ENCODE data around the gene PPP2R2D.

DNA sequence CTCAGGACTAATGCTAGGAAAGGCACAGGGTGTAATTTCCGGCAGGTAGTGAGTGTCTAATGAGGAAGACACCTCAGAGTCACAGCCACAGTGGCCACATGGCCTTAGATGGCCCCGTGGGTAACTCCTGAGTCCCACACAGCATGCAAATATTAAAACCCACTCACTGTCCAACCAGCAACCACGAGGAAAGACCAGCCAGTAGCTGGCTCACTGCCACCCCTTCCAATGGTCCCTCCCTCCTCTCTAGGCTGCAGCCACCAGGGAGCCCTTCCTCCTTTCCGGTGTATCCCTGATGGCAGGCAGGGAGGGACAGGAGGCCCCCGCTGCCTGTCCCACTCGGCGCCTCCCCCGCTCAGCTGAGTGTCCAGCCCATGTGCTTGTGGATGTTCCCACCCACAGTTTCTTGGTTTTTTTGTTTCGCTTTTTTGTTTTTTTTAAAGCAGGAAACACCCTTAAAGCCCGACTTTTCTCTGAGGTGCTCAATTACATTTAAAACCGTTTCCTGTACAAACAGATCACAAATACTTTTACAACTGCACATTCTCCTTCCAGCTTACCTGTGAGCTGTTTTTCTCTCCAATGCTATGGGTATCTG lies 71.8 kb downstream of the PPP2R2D start:
- TF ChIP-seq, protein P1, sequence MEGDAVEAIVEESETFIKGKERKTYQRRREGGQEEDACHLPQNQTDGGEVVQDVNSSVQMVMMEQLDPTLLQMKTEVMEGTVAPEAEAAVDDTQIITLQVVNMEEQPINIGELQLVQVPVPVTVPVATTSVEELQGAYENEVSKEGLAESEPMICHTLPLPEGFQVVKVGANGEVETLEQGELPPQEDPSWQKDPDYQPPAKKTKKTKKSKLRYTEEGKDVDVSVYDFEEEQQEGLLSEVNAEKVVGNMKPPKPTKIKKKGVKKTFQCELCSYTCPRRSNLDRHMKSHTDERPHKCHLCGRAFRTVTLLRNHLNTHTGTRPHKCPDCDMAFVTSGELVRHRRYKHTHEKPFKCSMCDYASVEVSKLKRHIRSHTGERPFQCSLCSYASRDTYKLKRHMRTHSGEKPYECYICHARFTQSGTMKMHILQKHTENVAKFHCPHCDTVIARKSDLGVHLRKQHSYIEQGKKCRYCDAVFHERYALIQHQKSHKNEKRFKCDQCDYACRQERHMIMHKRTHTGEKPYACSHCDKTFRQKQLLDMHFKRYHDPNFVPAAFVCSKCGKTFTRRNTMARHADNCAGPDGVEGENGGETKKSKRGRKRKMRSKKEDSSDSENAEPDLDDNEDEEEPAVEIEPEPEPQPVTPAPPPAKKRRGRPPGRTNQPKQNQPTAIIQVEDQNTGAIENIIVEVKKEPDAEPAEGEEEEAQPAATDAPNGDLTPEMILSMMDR (IDR thresholded peaks at IDR 0.05), result no peak
- TF ChIP-seq EP300 (IDR thresholded peaks at IDR 0.05) (no peak), POLR2A (IDR thresholded peaks at IDR 0.05; ENCODE audit: low read depth) (no peak), POLR2AphosphoS5 (IDR thresholded peaks at IDR 0.05) (no peak)
